Panc1 (cell line): ENCODE data around the gene SEPTIN11.

Source experiments
- TF ChIP-seq, protein P1 (sequence below), 2 experiments: IDR thresholded peaks; 2 replicates each; pipeline ENCODE4 v1.6.1; 2011 to 2012; ENCODE audit warnings: low read depth in 2 of 2, control low read depth in 1 of 2, low read length in 1 of 2, mild to moderate bottlenecking in 1 of 2, moderate library complexity in 1 of 2; ENCODE audit not compliant: insufficient read depth in 1 of 2
- TF ChIP-seq, protein P2 (sequence below): fragments of 450-650 bp; IDR thresholded peaks from 2 replicates; pipeline ENCODE4 v1.5.1; 2017; ENCODE audit warnings: mild to moderate bottlenecking

DNA sequence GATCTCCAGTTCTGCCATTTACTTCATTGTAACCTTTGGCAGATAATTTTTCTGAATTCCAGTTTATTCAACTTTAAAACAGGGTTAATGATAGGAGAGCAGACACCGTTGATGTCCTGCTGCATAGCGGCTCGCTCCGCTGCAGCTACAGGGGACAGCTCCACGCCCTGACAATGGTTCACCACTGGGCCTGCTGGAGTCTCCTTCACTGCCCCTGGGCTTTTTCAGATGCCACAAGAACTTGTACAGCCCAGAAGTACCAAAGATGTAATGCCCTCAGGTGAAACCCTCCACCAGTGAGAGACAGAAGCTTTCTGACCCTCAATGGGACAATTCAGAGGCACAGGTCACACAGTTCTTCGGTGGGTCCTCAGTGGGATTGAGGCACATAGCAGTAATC lies 22.7 kb upstream of the SEPTIN11 start:
- TF ChIP-seq, protein P1, sequence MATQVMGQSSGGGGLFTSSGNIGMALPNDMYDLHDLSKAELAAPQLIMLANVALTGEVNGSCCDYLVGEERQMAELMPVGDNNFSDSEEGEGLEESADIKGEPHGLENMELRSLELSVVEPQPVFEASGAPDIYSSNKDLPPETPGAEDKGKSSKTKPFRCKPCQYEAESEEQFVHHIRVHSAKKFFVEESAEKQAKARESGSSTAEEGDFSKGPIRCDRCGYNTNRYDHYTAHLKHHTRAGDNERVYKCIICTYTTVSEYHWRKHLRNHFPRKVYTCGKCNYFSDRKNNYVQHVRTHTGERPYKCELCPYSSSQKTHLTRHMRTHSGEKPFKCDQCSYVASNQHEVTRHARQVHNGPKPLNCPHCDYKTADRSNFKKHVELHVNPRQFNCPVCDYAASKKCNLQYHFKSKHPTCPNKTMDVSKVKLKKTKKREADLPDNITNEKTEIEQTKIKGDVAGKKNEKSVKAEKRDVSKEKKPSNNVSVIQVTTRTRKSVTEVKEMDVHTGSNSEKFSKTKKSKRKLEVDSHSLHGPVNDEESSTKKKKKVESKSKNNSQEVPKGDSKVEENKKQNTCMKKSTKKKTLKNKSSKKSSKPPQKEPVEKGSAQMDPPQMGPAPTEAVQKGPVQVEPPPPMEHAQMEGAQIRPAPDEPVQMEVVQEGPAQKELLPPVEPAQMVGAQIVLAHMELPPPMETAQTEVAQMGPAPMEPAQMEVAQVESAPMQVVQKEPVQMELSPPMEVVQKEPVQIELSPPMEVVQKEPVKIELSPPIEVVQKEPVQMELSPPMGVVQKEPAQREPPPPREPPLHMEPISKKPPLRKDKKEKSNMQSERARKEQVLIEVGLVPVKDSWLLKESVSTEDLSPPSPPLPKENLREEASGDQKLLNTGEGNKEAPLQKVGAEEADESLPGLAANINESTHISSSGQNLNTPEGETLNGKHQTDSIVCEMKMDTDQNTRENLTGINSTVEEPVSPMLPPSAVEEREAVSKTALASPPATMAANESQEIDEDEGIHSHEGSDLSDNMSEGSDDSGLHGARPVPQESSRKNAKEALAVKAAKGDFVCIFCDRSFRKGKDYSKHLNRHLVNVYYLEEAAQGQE (IDR thresholded peaks at IDR 0.05; ENCODE audit: insufficient read depth in 1 of 2, low read depth in 2 of 2, low read length in 1 of 2), result no peak
- TF ChIP-seq, protein P2, sequence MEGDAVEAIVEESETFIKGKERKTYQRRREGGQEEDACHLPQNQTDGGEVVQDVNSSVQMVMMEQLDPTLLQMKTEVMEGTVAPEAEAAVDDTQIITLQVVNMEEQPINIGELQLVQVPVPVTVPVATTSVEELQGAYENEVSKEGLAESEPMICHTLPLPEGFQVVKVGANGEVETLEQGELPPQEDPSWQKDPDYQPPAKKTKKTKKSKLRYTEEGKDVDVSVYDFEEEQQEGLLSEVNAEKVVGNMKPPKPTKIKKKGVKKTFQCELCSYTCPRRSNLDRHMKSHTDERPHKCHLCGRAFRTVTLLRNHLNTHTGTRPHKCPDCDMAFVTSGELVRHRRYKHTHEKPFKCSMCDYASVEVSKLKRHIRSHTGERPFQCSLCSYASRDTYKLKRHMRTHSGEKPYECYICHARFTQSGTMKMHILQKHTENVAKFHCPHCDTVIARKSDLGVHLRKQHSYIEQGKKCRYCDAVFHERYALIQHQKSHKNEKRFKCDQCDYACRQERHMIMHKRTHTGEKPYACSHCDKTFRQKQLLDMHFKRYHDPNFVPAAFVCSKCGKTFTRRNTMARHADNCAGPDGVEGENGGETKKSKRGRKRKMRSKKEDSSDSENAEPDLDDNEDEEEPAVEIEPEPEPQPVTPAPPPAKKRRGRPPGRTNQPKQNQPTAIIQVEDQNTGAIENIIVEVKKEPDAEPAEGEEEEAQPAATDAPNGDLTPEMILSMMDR, result no peak
